GM10847 (cell line): ENCODE results near the gene C10orf67.

ENCODE experiments used
- POLR2A ChIP-seq: IDR thresholded peaks from 2 replicates; pipeline ENCODE4 v1.6.1; 2011; ENCODE audit not compliant: insufficient read length; ENCODE audit errors: extremely low read depth

Gene C10orf67

GRCh38 chr10:23253780-23254179, 90.8 kb downstream of the C10orf67 start:
- no peak for TF ChIP-seq POLR2A

DNA sequence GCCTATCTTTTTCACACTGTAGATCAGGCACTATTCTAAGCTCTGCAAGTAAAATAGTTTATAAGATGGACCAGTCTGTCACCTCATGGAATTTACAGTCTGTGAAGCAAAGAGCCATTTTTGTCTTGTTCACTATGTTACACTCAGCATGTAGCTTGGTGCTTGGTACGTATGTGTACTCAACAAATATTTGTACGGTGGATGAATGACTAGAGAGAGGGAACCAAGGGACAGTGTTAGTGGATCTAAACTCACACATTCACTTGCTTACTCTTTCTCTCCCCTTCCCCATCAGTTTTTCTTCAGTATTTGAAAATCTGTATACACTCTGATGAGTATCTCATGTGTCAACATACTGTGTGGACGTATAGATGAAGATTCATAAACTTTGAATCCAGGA, 106.6 kb downstream of the C10orf67 start:
- TF ChIP-seq POLR2A, result no peak

- TF ChIP-seq POLR2A, result no peak
These were observed 114.0 kb downstream of the C10orf67 start for GRCh38 chr10:23230582-23230981.

GRCh38 chr10:23217471-23217870, 127.1 kb downstream of the C10orf67 start:
- no peak for TF ChIP-seq POLR2A

- TF ChIP-seq POLR2A, result no peak
These were observed 138.5 kb downstream of the C10orf67 start for GRCh38 chr10:23205972-23206642.

DNA sequence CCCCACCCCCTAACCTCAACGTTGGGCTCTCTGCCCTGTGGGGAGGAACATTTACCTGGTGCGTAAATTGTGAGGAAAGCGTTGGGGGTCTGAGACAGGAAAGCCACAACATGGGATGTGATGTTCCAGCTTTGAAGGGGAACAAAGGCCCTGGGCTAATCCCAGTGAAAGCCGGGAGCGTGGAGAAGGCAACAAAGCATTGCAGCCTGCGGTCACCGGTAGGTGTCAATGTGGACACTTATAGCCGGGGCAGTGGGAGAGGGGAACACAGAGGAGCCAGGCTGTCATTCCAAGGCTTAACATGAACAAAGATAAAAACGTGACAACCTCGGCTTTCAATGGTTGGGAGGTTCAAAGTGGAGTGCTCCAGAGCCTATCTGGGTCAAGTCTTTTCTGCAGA, 139.8 kb downstream of the C10orf67 start:
- no peak for TF ChIP-seq POLR2A

- TF ChIP-seq POLR2A, result no peak
These were observed 140.9 kb downstream of the C10orf67 start for GRCh38 chr10:23203369-23204325.

DNA sequence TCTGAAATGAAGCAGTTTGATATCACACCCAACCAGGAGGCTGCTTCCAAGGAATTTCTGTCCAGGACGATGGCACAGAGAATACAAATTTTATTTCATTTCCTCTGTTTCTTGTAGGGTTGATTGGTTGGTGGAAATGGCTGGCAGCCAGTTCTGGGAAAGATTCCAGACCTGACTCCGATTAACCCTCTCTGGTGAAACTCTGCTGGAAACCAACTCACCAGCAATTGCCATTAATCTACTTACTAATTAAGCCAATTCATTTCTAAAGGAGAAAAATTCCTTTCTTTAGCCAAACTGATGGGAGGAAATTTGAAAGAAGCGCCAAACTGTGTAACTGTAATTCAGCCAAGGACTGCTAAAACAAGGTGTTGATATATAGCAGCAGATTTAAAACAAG, 141.8 kb downstream of the C10orf67 start:
- TF ChIP-seq POLR2A, result no peak

GRCh38 chr10:23201837-23202236, 142.8 kb downstream of the C10orf67 start:
- TF ChIP-seq POLR2A, result no peak

DNA sequence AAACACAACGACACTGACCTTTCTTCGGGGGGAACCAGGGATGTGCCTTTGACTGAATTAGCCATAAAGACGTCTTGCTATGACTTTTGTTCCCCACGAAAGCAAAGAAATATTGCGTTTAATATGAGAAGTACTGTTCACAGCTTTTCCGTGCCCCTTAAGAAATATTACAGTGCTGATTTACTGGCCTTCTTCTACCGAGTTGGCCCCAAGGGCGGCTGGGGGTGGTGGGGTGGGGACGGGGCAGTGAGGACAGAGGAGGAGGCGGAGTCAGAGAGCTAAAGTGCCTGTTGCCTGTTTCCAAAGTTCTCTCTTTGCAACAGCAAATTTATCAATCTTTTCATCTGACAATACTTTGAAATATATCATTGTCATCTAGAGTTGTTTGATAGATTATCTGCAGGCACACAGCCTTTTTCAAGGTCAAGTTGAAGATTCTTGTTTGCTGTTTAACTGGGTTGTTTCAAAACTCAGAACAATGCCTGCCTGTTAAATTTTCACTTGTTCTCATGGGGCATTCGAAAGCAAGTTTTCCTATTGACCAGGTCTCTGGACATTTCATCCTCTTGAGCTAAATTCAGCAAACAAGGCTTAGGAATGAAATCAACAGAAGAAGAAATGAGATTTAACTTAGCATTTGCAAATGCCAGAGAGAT, 143.5 kb downstream of the C10orf67 start:
- TF ChIP-seq POLR2A, result no peak

DNA sequence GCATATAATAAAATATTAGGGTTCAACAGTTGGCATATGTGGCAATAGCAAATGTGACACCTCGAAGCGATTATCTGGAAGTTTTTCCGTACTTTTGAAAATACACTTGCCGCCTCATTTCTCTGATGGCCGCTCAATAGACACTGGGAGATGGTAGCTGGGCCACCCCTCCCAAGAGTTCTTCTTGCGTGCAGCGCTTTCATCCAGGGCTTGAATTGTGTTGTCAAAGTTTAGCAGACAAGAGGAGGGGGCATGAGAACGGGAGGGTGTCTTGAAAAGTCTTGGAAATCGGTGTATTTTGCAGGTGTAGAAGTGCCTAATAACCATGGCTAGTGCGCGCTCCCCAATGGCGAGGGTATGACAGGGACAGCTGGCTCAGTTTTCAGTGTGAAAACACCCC, 144.0 kb downstream of the C10orf67 start:
- TF ChIP-seq POLR2A, result no peak

GRCh38 chr10:23199768-23200511, 144.7 kb downstream of the C10orf67 start:
- no peak for TF ChIP-seq POLR2A

- no peak for TF ChIP-seq POLR2A
These were observed 145.4 kb downstream of the C10orf67 start for GRCh38 chr10:23198940-23199767.

DNA sequence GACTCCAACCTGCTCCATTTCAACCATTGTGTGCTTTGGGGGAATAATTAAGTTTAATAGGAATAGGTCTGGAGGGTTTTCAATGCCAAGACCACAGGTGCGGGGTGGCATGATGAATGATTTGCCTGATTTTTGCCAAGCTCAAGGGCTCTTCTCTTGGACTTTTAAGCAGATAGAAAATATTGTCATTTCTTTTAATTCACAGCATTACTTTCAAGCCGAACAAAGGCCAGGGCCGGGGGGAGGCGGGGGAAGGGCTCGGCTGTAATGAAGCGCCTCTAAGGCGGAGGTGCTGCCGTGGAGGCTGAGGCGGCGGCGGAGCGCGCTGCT, 146.0 kb downstream of the C10orf67 start:
- TF ChIP-seq POLR2A, result no peak
